NCI-H345 (cell line): ENCODE data around the gene ABLIM1.
"Not testable (repeated sequence)": the region's sequence is repeated elsewhere in the genome, so short reads cannot be mapped to it uniquely, and the experiment has no call there.

Experiments used
- DNase-seq: peaks from one replicate; lab custom pipeline; 2025; lab: John Stamatoyannopoulos, UW

Gene ABLIM1

GRCh38 chr10:114658175-114658574 is at the start of gene ABLIM1:
Gene ABLIM1 (minus strand): TSS chr10:114658275. CDS start chr10:114658200, 75 bp downstream.
- no peak for DNase-seq

DNA sequence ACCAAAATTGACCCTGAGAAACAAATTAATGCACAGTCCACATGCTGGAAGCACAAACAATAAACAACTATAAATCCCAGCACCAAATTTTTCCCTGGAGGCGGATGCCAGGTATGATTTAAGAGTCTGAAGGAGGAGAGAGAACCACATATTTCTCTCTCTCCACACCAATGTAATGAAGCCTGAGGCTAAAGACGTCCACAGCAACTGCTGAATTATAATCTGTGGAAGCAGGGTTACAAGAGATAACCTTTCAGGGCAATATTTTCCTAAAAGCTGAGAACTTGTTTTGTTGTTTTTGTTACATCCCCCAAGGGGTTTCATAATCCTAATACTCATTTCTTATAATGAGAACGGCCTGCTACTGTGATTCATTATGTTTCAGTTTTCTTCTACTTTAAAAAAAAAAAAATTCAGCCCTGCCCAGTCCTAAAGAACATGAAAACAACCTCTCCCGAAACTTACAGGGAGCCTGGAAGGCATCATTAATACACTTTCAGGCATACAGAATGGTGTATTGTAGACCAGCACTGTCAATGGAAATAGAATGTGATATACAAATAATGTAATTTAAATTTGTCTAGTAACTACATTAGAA is 48.5 kb upstream of the ABLIM1 start:
- no peak for DNase-seq

- no peak for DNase-seq
Observed at GRCh38 chr10:114704679-114705078, 46.6 kb upstream of the ABLIM1 start.

- DNase-seq = peak; percentile 33
Observed at GRCh38 chr10:114703377-114704107, 45.5 kb upstream of the ABLIM1 start.

GRCh38 chr10:114698271-114699061 is 40.4 kb upstream of the ABLIM1 start:
- no peak for DNase-seq

DNA sequence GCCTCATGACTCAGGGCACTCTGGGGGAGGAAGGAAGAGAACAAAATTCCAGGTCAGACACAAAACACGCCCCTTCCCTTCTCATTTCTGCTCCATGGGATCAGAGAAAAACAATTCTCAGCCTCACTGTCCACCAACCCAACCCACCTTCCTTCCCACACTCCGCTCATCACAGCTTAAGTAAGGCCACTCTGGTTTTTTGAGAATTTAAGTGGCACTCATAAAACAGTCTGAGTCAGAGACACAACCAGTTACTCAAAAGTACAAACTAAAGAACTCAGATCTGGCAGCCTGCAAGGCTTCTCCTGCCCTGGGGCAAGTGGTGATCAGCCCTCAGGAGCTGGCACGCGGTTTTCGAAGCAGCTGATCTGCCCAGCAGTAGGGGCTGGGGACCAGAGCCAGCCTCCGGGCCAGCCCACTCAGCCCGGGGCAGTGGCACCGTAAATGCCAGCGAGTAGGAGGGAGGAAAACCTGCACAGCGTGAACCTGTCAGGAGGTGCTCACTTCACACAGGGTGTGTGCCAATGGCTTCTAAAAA is 39.1 kb upstream of the ABLIM1 start:
- no peak for DNase-seq

DNA sequence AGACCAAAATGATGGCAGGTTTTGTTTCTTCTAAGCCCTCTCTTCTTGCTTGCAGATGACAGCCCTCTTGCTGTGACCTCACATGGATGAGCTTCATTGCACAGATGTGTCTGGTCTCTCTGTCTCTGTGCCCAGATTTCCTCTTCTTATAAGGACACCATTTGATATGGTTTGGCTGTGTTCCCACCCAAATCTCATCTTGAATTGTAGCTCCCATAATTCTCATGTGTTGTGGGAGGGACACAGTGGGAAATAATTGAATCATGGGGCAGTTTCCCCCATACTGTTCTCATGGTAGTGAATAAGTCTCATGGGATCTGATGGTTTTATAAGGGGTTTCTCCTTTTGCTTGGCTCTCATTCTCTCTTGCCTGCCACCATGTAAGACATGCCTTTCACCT is 38.2 kb upstream of the ABLIM1 start:
- not testable (repeated sequence) for DNase-seq

DNA sequence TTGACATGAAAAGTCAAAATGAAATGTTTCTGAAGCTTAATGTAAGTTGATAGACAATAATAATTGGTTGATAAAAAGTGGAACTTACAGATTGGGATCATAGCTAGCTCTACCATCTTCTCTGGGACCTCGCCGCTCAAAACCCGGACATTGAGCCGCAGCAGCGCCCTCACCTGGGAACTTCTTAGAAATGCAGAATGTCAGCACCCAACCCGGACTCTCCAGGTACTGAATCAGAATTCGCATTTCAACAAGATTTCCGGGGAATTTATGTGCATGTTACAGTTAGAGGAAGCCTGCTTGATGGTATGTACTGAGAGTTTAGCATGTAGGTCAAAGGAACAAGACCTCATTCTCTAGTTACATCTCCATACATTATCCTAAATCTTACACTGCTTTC is 36.7 kb upstream of the ABLIM1 start:
- peak; percentile 19 for DNase-seq

- no peak for DNase-seq
Observed at GRCh38 chr10:114694062-114694461, 36.0 kb upstream of the ABLIM1 start.

- DNase-seq = no peak
Observed at GRCh38 chr10:114691442-114691941, 33.4 kb upstream of the ABLIM1 start.

GRCh38 chr10:114688786-114689185 is 30.7 kb upstream of the ABLIM1 start:
- no peak for DNase-seq

DNA sequence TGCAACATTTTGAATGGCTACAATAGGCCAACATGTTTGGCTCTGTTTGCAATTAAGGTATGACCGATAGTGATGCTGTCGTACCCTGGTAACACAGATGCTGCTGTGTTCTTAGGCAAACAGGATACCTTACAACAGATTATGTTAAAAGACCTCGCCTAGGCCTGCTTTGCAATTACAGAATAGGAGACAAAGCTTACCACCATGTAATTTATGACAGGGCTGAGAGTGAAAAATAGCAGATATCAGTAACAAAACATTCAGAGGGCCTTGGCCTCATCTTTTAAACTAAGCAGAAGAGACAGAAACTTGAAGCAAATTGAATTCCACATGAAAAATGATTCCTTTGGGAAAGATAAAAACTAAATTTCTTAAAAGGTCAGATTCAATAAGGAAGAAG is 29.4 kb upstream of the ABLIM1 start:
- DNase-seq = no peak

DNA sequence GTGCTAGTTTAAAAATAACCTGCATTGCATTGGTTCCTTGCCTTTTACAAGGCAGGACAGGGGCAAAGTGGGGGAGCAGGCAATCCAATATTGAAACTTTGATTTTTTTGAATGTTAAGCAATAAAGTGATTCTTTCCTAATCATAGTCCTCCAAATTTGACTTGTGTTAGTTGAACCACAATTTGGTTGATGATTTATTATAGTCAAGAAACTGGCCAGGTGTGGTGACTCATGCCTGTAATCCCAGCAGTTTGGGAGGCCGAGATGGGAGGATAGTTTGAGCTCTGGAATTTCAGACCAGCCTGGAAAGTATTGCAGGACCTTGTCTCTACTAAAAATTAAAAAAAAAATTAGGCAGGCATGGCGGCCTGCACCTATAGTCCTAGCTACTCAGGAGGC is 27.9 kb upstream of the ABLIM1 start:
- DNase-seq = no peak

DNA sequence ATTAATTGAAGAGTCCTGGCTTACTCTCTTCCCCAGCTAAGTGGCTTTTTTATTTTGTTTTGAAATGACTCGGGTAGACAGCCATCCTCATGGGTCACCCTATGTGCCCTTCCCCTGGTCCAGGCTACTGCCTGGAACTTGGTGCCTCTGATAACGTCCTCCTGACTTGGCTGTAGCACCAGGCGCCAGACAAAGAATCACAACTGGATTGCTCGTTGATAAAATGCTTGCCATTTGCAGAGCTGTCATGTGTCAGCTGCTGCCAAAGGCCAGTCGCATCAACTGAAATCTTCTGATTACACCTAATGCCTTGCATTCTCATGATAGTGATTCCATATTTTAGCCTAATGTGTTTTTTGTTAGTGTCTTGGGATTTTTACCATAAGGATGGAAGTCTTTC is 27.4 kb upstream of the ABLIM1 start:
- DNase-seq = no peak

DNA sequence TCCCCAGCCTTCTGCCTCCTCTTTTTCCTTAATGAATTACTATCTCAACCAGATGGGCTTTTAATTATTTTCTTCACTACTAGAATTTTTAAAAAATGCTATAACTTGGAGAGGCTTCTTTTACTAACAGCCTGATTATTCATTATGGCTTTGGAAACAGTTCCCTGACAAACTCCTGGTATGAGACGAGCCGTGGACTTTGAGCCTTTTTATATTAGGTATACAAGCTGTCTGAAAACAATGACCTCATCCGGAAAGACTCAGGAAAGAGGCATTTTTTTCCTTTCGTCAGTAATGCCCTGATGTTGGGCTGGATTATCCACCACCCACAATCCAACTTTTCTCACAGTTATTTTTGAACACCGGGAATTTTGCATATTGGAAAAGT is 26.7 kb upstream of the ABLIM1 start:
- DNase-seq = no peak

GRCh38 chr10:114684084-114684821 is 26.2 kb upstream of the ABLIM1 start:
- DNase-seq = no peak

- no peak for DNase-seq
Observed at GRCh38 chr10:114683593-114683992, 25.5 kb upstream of the ABLIM1 start.

DNA sequence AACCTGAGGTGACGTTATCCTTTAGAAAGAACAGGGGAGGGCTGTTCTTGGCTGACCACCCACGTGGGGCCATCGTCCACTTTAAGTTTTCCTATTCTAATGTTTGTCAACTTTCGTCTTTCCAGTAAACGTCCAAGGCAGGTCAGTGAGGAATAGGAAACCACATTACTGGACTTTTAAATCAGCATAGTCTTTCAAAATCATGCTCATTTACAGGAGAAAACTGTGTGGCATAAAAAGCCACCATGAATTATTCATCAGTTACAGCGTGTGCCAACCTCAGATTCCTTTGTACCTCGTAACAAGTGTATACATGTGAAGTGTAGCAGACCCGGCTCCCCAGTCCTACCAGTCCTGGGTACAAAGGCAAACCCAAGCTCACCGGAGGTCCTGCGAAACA is 25.1 kb upstream of the ABLIM1 start:
- no peak for DNase-seq

- DNase-seq = no peak
Observed at GRCh38 chr10:114682532-114682931, 24.5 kb upstream of the ABLIM1 start.

DNA sequence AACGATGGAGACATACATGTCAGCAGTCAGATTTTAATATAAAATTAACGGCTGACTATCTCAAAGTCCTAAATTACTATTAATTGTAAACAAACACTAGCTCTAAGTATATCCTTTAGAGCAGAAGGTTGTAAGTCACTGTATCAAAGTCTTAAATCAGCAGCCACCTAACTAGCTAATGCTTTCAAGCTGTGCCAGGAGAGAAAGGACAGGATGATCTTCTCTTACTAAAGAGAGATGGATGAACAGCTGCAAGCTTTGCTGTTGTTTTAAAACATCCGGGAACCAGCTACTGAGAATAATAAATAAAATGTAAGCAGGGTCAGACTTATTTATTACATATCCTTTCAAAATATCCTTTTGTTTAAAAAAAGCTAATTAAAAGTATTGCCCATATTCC is 24.0 kb upstream of the ABLIM1 start:
- DNase-seq = no peak

DNA sequence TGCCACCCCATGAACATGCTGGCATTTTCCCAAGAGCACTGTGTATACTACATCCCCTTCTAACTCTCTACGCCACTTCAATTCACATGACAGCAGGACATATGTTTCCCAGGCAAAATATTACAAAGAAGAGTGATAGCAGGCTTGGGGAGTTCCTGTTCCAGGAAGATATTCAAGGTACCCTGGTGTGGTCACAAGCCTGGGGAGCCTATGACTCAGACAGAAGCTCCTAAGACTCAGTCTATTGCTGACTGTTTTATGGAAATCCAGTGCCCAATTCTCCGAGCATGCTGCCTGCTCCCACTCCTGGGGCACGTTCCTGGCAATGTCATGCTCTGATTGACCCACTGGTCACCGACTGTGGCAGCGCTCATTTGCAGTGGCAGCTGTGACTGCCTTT is 23.5 kb upstream of the ABLIM1 start:
- DNase-seq = peak; percentile 81

- DNase-seq = no peak
Observed at GRCh38 chr10:114680543-114681117, 22.6 kb upstream of the ABLIM1 start.
